T-helper 2 cell (primary cell): ENCODE measurements around the gene ACTN1.
A peak's percentile ranks its signal among the peaks of the same experiment; 100 is the strongest.

ENCODE experiments used
- DNase-seq, 5 experiments: peaks; one replicate each; pipeline versions ENCODE4 v3.0.0 to v3.0.0-alpha.2; 2012 to 2022

ACTN1 gene

GRCh38 chr14:68884031-68885030 lies 94.8 kb downstream of the ACTN1 start:
- no peak for DNase-seq

DNA sequence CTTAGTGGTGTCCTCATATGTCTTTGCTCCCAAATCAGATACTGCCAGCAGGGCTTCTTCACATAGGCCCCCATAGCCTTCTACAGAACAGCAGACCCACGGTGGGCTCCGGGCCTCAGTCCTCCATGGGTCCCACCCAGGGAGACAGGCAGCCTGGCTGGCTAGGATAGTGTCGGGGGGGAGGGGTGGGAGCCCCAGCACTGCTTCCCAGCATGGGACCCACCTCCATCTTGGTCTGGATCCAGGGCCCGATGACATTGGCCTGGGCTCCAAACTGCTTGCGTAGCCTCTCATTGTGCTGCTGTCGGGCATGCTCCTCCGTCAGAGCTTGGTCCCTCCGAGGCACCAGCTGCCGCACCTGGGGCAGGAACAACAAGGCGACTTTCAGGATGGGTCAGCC lies 96.9 kb downstream of the ACTN1 start:
- no peak for DNase-seq

DNA sequence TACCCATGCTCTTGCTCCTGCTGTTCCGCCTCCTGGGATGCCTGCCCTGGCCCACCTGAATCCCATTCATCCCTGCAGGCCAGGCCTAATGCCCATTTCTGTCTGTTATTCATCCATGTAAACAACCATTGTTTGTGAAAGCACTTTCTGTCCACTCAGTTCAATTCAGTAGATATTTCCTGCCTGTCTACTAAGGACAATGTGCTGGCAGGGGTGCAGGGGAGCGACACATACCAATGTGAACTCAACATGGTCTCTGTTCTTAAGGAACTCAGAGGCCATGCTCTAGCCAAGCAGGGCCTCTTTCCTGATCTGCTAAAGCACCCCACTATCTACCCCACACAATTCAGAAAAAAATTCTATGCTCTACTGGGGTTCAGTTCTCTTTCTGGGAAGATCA lies 97.7 kb downstream of the ACTN1 start:
- DNase-seq, result no peak

DNA sequence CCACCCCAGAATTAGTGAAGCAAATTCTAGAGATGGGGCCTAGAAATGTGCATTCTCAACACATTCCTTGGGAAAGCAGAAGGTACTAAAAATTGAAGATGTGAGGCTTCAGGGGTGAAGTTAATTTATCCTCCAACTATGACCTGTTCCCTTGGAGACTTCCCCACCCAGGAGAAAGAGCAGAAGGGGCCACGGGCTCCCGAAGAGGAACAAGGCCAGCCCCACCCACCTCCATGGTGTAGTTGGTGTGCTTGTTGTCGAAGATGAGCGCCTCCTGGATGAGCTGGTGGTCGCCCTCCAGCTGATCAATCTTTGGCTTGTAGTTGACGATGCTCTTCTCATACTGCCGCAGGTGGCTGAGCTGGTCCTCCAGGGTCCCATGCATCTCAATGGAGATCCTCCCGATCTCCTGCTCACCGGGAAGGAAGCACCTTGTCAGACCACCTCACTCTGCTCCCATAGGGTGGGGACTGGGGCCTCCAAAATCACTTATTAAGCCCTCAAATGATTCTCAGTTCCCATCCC lies 98.5 kb downstream of the ACTN1 start:
- no peak for DNase-seq

- DNase-seq, result no peak
Measured at GRCh38 chr14:68879841-68880575, 99.1 kb downstream of the ACTN1 start.

DNA sequence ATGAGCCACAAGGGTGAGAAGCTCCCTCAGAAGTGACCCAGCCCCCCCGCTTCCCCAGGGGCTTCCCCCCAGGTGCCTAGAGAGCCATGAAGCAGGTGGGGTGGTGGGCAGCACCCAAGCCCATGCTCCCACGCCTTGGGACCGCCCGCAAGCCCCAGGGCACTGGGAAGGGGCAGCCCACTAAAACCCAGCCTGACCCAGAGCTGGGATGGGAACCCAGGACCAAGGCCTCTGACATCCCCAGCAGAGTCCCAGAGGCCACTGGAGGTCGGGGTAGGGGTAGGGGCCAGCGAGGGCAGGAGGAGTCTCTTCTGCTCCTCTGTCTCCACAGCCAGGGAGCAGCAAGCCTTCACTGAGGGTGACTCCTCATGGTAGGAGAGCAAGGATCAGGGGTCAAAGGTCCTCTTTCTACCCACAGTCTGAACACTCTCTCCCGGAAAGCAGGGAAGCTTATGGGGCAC lies 99.8 kb downstream of the ACTN1 start:
- DNase-seq, result no peak

GRCh38 chr14:68878908-68879307 lies 100.2 kb downstream of the ACTN1 start:
- DNase-seq, result no peak

DNA sequence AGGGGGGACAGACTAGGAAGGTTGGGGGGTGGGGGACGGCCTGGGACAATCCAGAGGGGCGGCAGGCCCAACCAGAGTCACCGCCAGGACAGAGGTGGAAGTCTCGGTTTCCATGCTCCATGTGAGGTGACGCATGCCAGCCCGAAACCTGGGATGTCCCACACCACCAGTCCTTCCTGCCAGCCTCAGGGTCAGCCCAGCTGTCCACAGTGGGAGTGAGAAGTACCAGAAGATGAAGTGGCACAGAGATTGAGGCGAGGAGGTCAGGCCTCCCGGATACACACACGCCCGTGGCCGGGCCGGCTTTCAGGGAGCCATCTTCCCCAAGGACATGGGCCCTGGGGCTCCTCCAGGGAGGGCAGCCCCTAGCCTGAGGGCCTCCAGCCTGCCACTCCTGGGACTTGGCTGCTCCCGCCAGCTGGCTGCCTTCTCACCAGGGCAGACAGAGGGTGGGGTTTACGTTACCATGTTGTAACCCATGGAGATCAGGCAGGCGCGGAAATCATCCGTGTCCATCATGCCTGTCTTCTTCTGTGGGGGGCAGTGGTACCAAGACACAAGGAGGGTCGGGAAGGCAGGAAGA lies 101.0 kb downstream of the ACTN1 start:
- no peak for DNase-seq

GRCh38 chr14:68876976-68877375 lies 102.1 kb downstream of the ACTN1 start:
- DNase-seq, result no peak

GRCh38 chr14:68874746-68875155 lies 104.4 kb downstream of the ACTN1 start:
- DNase-seq, result peak in 1 of 5 experiments; percentile 38

DNA sequence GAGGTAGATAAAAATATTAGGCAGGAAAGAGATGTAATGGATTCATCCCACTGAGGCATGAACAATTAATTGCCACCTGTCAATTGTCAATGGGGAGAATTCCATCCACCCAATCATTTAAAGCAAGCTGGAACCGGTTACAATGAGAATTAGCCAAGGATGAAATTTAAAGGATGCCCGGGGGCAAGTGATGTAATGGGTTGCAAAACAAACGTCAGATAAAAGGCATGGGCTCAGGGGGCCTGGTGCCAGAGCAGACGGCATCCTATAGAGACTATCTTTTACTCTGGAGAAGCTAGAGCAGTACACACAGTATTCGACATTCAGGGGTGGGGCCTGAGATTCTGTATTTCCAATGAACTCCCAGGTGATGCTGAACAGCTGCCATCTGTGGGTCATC lies 105.7 kb downstream of the ACTN1 start:
- DNase-seq, result no peak

- DNase-seq, result no peak
Measured at GRCh38 chr14:68871392-68871791, 107.7 kb downstream of the ACTN1 start.

DNA sequence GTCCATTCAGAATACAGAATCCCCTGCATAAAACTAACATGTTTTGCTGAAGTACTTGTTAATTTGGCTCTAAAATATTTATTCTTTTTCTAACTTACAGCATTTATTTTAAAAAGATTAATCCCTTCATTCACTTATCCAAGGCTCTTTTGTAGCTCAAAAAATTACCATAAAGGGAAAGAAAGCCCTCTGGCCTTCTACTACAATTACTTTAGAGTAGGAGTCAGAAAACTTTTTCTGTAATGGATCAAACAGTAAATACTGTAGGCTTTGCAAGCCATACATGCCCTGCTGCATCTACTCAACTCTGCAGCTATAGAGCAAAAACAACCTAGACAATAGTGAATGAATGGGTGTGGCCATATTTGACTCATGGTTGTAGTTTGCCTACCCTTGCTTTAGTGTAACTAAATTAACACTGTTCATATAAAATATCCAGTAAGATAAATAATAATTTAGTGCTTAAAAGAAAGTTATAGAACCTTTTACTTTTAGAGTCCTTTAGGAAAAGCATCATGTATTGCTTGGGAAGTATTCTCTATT lies 112.0 kb downstream of the ACTN1 start:
- no peak for DNase-seq

GRCh38 chr14:68865542-68865941 lies 113.6 kb downstream of the ACTN1 start:
- DNase-seq, result no peak

- no peak for DNase-seq
Measured at GRCh38 chr14:68864361-68864750, 114.7 kb downstream of the ACTN1 start.

- DNase-seq, result no peak
Measured at GRCh38 chr14:68863610-68864360, 115.3 kb downstream of the ACTN1 start.

- peak; percentile 17 to 64 (median 38) for DNase-seq
Measured at GRCh38 chr14:68862954-68863594, 116.0 kb downstream of the ACTN1 start.

DNA sequence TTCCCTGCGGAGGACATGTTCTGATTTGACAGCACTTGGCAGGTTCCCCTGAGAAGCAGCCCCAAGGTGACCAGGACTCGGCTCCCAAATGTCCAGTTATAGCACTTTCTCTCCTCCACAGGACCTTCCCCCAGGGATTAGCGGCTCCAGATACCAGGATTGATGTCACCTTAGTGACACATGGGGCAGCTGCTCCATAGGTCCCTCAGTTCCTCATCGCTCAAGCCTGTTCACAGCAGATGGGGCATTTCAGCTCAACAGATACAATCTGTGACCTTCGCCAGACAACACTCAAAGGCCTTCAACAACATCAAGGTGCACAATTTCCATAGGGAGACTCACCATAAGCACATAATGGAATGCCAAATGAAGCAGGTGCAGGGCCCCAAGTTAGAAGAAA lies 118.3 kb downstream of the ACTN1 start:
- no peak for DNase-seq

DNA sequence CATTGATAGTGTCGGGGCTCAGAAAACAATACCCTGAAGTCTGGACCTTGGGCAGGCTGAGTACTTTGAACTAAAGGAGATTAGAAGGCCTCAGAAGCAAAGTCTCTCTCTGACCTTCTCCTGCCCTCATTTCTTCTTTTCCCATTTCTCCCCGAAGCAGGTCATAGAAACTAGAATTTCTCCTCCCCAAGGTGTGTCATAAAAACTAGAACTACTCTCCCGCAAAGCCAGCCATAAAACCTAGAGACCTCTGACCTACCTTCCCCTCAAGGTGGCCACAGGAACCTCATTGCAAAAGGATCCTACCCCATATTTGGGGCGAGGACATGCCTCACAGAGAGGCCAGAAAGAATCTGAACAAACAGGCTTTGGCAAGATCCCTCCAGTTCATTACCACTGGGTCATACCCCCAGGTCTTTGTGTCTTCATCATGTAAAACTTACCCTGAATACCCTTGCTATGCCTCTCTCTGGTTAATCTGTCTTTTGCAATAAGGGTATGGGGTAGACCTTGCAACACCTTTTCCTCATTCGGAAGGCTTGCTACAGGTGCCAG lies 121.5 kb downstream of the ACTN1 start:
- no peak for DNase-seq

DNA sequence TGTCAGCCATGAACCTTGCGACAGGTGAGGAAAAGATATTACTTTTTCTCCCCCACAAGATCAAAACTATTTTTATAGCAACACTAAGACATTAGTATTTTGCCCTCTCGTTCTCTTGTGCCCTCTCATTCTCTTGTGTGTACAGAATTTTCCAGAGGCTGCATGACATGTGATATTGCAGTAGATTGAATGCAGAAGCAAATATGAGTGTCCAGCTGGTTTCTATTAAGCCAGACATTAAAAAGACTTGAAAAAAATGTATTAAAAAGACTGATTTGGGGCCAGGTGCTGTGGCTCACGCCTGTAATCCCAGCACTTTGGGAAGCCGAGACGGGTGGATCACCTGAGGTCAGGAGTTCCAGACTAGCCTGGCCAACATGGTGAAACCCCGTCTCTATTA lies 122.5 kb downstream of the ACTN1 start:
- no peak for DNase-seq

- DNase-seq, result peak in 2 of 5 experiments; percentile 19 to 32
Measured at GRCh38 chr14:68854421-68854820, 124.7 kb downstream of the ACTN1 start.
